Bronchial epithelial cell (primary cell): Measurements from ENCODE around the gene FER1L5. TPM values are rescaled to one million over a fixed set of nuclear protein-coding genes. Genes with fewer than 3 reads are reported as not detected.
A peak's percentile ranks its signal among the peaks of the same experiment; 100 is the strongest.
"Not testable (repeated sequence)": the region's sequence is repeated elsewhere in the genome, so short reads cannot be mapped to it uniquely, and the experiment has no call there.

Source experiments
- DNase-seq: peaks from one replicate; pipeline ENCODE4 v3.0.0-alpha.2; 2010; ENCODE audit warnings: low read depth
- FAIRE-seq: peaks from 2 replicates; lab custom pipeline; 2011; peaks lifted over from hg19 to GRCh38; lab: Jason Lieb, UNC
- H3K27me3 ChIP-seq: 2 replicates; pipeline ENCODE4 v1.5.1; 2011; ENCODE audit warnings: low read length; ENCODE audit not compliant: control insufficient read depth, insufficient read depth
- H3K36me3 ChIP-seq: 2 replicates; pipeline ENCODE4 v1.5.1; 2011; ENCODE audit warnings: low read length; ENCODE audit not compliant: control insufficient read depth, insufficient read depth
- H3K4me3 ChIP-seq: 2 replicates; pipeline ENCODE4 v1.5.1; 2011; ENCODE audit warnings: mild to moderate bottlenecking, low read depth, low read length, control low read depth
- total RNA-seq: library from RNA; depleted of rRNA; stranded (reverse); fragments of >200 nt; gene quantifications from 2 replicates; pipeline ENCODE4 v1.2.1, GENCODE V29; 2014
- TF ChIP-seq, protein P1 (sequence below): IDR thresholded peaks from 2 replicates; pipeline ENCODE4 v1.5.1; 2011; ENCODE audit warnings: mild to moderate bottlenecking, moderate library complexity, low read length, control low read depth, inconsistent platforms; ENCODE audit not compliant: insufficient read depth, severe bottlenecking

Gene FER1L5
- total RNA-seq, 1 donor from 2014 or later, result under 0.01 TPM

DNA sequence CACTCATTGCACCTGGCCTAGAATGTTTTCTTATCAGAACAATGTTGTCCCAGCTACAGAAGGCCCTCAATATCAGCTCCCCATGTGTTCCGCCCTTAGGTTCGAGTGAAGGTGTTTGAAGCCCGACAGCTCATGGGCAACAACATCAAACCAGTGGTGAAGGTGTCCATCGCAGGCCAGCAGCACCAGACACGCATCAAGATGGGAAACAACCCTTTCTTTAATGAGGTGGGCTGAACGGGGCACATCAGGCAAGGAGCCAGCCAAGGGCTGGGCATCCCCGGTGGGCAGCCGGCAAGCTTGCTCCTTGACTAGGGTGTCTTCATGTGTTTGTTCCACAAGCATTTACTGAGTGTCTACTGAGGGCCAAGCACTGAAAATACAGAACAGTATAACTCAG lies 9.2 kb downstream of the FER1L5 start:
- Histone ChIP-seq H3K4me3 (no peak overlapping the region), H3K36me3 (no peaks in the 10 kb centered on the region), H3K27me3 (no peaks in the 10 kb centered on the region)
- DNase-seq, result no peak
- TF ChIP-seq, protein P1, sequence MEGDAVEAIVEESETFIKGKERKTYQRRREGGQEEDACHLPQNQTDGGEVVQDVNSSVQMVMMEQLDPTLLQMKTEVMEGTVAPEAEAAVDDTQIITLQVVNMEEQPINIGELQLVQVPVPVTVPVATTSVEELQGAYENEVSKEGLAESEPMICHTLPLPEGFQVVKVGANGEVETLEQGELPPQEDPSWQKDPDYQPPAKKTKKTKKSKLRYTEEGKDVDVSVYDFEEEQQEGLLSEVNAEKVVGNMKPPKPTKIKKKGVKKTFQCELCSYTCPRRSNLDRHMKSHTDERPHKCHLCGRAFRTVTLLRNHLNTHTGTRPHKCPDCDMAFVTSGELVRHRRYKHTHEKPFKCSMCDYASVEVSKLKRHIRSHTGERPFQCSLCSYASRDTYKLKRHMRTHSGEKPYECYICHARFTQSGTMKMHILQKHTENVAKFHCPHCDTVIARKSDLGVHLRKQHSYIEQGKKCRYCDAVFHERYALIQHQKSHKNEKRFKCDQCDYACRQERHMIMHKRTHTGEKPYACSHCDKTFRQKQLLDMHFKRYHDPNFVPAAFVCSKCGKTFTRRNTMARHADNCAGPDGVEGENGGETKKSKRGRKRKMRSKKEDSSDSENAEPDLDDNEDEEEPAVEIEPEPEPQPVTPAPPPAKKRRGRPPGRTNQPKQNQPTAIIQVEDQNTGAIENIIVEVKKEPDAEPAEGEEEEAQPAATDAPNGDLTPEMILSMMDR, result no peak
- no peak for FAIRE-seq

DNA sequence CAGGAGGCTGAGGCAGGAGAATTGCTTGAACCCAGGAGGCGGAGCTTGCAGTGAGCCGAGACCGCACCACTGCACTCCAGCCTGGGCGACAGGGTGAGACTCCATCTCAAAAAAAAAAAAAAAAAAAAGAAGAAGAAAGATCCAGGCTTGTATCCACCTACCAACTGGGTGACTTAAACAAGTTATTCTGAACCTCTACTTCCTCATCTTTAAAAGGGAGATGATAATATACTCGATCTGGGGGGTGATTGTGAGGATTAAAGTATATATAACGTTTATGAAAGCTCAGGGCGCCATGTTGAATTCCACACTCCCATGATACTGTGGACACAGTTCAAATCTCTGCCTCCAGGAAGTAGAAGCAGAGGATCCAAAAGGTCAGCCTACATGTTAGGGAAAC lies 12.2 kb downstream of the FER1L5 start:
- not testable (repeated sequence) for H3K36me3 ChIP-seq, H3K27me3 ChIP-seq, H3K4me3 ChIP-seq, FAIRE-seq, DNase-seq

DNA sequence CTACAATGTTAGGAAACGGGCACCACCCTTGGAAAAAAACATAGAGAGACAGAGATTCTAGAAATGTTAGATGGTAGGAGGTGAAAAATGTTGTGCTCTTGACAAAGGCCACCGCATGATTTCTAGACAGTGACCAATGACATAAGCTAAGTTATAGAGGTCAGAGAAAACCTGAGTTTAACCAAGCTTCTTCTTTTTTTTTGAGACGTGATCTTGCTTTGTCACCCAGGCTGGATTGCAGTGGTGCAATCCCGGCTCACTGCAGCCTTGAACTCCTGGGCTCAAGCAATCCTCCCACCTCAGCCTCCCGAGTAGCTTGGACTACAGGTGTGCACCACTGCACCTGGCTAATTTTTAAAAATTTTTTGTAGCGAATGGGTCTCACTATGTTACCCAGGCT lies 13.0 kb downstream of the FER1L5 start:
- FAIRE-seq (no peak), DNase-seq (no peak)
- TF ChIP-seq, protein P1, result no peak
- Histone ChIP-seq H3K27me3 (no peaks in the 10 kb centered on the region), H3K36me3 (no peaks in the 10 kb centered on the region), H3K4me3 (no peak overlapping the region)

DNA sequence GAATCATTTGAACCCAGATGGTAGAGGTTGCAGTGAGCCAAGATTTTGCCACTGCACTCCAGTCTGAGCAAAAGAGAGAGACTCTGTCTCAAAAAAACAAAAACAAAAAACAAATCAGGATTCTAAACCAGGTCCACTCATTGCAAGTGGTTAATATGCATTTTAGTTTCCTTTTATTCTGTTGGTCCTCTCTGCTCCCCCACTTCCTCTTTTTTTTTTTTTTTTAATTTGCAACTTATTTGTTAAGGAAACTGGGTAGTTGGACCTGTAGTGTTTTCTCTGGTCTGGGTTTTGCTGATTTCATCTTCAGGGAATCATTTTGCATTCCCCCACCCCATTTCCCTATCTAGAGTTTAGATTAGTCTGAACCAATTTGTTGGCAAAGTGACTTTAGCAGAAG lies 14.0 kb downstream of the FER1L5 start:
- Histone ChIP-seq H3K27me3 (no peaks in the 10 kb centered on the region), H3K4me3 (no peak overlapping the region), H3K36me3 (no peaks in the 10 kb centered on the region)
- DNase-seq, result no peak
- TF ChIP-seq, protein P1, result no peak
- FAIRE-seq, result no peak

DNA sequence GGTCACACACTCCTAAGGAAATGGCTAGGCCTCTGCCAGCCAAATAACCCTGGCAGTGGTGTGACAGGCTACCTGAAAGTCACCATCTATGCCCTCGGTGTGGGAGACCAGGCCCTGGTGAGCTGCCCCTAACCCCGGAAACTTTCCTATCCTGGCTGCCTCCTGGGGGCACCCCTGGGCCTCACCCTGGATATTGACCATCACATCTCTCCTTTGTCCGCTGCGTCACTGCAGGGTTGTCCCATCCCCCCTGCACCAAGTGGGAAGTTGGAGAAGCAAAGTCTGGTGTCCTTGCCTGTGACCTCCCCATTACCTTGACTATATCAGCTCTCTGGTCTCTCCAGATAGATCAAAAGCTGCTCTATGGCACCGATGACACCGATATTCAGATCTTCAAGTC lies 18.8 kb downstream of the FER1L5 start:
- DNase-seq (no peak), FAIRE-seq (peak; percentile 32)
- H3K36me3 ChIP-seq, result no peaks in the 10 kb centered on the region
- H3K27me3 ChIP-seq, result no peaks in the 10 kb centered on the region
- TF ChIP-seq, protein P1, result no peak
- no peak overlapping the region for H3K4me3 ChIP-seq

DNA sequence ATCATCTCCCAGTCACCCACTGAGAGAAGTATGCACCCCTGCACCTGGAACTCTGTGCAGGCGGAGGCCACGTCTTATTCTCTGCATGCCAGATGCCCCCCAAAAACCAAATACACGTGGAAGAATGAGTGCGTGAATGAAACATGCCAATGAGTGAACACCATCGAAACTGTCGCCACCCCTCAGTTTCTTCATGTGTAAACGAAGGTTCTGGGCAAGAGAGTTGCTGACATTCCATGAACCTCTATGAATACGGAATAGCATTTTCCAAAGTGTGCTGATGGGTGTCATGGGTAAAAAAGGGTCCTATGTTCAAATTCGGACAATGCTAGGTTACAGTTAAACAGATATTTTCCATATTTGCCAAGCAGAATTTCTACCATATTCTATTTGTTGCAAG lies 19.8 kb downstream of the FER1L5 start:
- no peak for FAIRE-seq
- DNase-seq, result no peak
- TF ChIP-seq, protein P1, result no peak
- Histone ChIP-seq H3K4me3 (no peak overlapping the region), H3K27me3 (no peaks in the 10 kb centered on the region), H3K36me3 (no peaks in the 10 kb centered on the region)
